GM21717 (cell line): ENCODE measurements around the gene FLOT1.
"Not testable (repeated sequence)": the region's sequence is repeated elsewhere in the genome, so short reads cannot be mapped to it uniquely, and the experiment has no call there.

Experiments
- ATAC-seq: cut with Tn5 transposase; IDR thresholded peaks from one replicate; pipeline ENCODE4 v1.9.1; 2021; ENCODE audit warnings: mild to moderate bottlenecking, moderate library complexity; ENCODE audit not compliant: unreplicated experiment

The FLOT1 gene

GRCh38 chr6:30767944-30768301 is 25.4 kb upstream of the FLOT1 start:
- no peak for ATAC-seq

- ATAC-seq = no peak
These were observed 24.9 kb upstream of the FLOT1 start for GRCh38 chr6:30767158-30767943.

GRCh38 chr6:30766461-30767157 is 24.1 kb upstream of the FLOT1 start:
- ATAC-seq = no peak

GRCh38 chr6:30765495-30765894 is 23.0 kb upstream of the FLOT1 start:
- ATAC-seq = not testable (repeated sequence)

- not testable (repeated sequence) for ATAC-seq
These were observed 22.1 kb upstream of the FLOT1 start for GRCh38 chr6:30764490-30765043.

- no peak for ATAC-seq
These were observed 21.4 kb upstream of the FLOT1 start for GRCh38 chr6:30763618-30764489.

- ATAC-seq = no peak
These were observed 20.7 kb upstream of the FLOT1 start for GRCh38 chr6:30763155-30763617.

- ATAC-seq = no peak
These were observed 19.4 kb upstream of the FLOT1 start for GRCh38 chr6:30761791-30762429.

GRCh38 chr6:30760549-30760948 is 18.1 kb upstream of the FLOT1 start:
- no peak for ATAC-seq

- ATAC-seq = no peak
These were observed 17.2 kb upstream of the FLOT1 start for GRCh38 chr6:30759575-30760239.

GRCh38 chr6:30757261-30757904 is 14.9 kb upstream of the FLOT1 start:
- no peak for ATAC-seq

- ATAC-seq = not testable (repeated sequence)
These were observed 14.0 kb upstream of the FLOT1 start for GRCh38 chr6:30756405-30757003.

GRCh38 chr6:30754631-30755030 is 12.1 kb upstream of the FLOT1 start:
- no peak for ATAC-seq

- no peak for ATAC-seq
These were observed 9.9 kb upstream of the FLOT1 start for GRCh38 chr6:30752157-30752927.

GRCh38 chr6:30750379-30750668 is 7.8 kb upstream of the FLOT1 start:
- no peak for ATAC-seq

- ATAC-seq = no peak
These were observed 7.3 kb upstream of the FLOT1 start for GRCh38 chr6:30749554-30750378.

GRCh38 chr6:30748851-30749540 is 6.5 kb upstream of the FLOT1 start:
- no peak for ATAC-seq
